Right atrium auricular region (tissue), 2 donors: Measurements from ENCODE around the gene SYK. TPM values are rescaled to one million over a fixed set of nuclear protein-coding genes. Genes with fewer than 3 reads are reported as not detected.
A peak's percentile ranks its signal among the peaks of the same experiment; 100 is the strongest.

Source experiments
- DNase-seq: peaks from one replicate; pipeline ENCODE4 v3.0.0-alpha.2; 2019; ENCODE audit warnings: low spot score
- H3K27ac ChIP-seq, 2 donors: fragments of 200-600 bp; sonication (generic); 1 replicate in 1 of 2; 2 replicates in 1 of 2; pipeline ENCODE4 v1.5.1; 2016 to 2019
- H3K27me3 ChIP-seq, 2 donors: fragments of 200-600 bp; sonication (generic); one replicate each; pipeline versions ENCODE4 v1.5.1 to v1.6.0; 2017 to 2019
- H3K36me3 ChIP-seq: fragments of 200-600 bp; sonication (generic); one replicate; pipeline ENCODE4 v1.5.1; 2016
- H3K4me1 ChIP-seq, 2 donors: fragments of 200-600 bp; sonication (generic); one replicate each; pipeline versions ENCODE4 v1.5.1 to v1.6.0; 2017 to 2019
- H3K4me3 ChIP-seq, 2 donors: fragments of 200-600 bp; sonication (generic); 1 replicate in 1 of 2; 2 replicates in 1 of 2; pipeline ENCODE4 v1.5.1; 2017 to 2019; ENCODE audit warnings: mild to moderate bottlenecking in 1 of 2, moderate library complexity in 1 of 2
- H3K9me3 ChIP-seq, 2 donors: fragments of 200-600 bp; sonication (generic); one replicate each; pipeline ENCODE4 v1.5.1; 2019
- CTCF ChIP-seq, 2 donors: fragments of 200-600 bp; sonication (generic); IDR thresholded peaks; one replicate each; pipeline ENCODE4 v1.5.1; 2019; ENCODE audit warnings: antibody characterized with exemption in 2 of 2
- total RNA-seq, 2 donors: library from RNA; depleted of rRNA; stranded (reverse); fragments of >200 nt; gene quantifications; one replicate each; pipeline ENCODE4 v1.1.0, GENCODE V29; 2016

The SYK gene
- total RNA-seq, 2 donors from 2014 or later = 3.4 to 6.3 TPM

- H3K36me3 ChIP-seq = no peaks in the 10 kb centered on the region
- no peaks in the 10 kb centered on the region for H3K27me3 ChIP-seq
- no peaks in the 10 kb centered on the region for H3K9me3 ChIP-seq
- no peaks in the 10 kb centered on the region for H3K4me1 ChIP-seq
- no peak for DNase-seq
- no peak overlapping the region for H3K4me3 ChIP-seq
- no peak for TF ChIP-seq CTCF (IDR thresholded peaks at IDR 0.05)
- no peak overlapping the region for H3K27ac ChIP-seq
Measured at GRCh38 chr9:90914196-90914595, 112.6 kb downstream of the SYK start.

GRCh38 chr9:90914868-90915483 is 113.4 kb downstream of the SYK start:
- Histone ChIP-seq H3K9me3 (no peaks in the 10 kb centered on the region), H3K4me1 (peaks cover 0 to 6% of the 10 kb centered on the region in 2 donors), H3K27ac (no peak overlapping the region), H3K27me3 (no peaks in the 10 kb centered on the region), H3K4me3 (no peak overlapping the region), H3K36me3 (no peaks in the 10 kb centered on the region)
- peak; percentile 78 for DNase-seq
- TF ChIP-seq CTCF (IDR thresholded peaks at IDR 0.05) = peak; percentile 68 to 88

- no peak overlapping the region for H3K4me3 ChIP-seq
- TF ChIP-seq CTCF (IDR thresholded peaks at IDR 0.05) = no peak
- no peak overlapping the region for H3K27ac ChIP-seq
- H3K27me3 ChIP-seq = no peaks in the 10 kb centered on the region
- peaks cover 0 to 14% of the 10 kb centered on the region in 2 donors for H3K4me1 ChIP-seq
- H3K36me3 ChIP-seq = no peaks in the 10 kb centered on the region
- H3K9me3 ChIP-seq = no peaks in the 10 kb centered on the region
- no peak for DNase-seq
Measured at GRCh38 chr9:90915693-90916092, 114.1 kb downstream of the SYK start.

GRCh38 chr9:90916147-90916734 is 114.6 kb downstream of the SYK start:
- Histone ChIP-seq H3K27ac (no peak overlapping the region), H3K9me3 (no peaks in the 10 kb centered on the region), H3K36me3 (no peaks in the 10 kb centered on the region), H3K27me3 (no peaks in the 10 kb centered on the region), H3K4me3 (no peak overlapping the region), H3K4me1 (peaks cover 0 to 18% of the 10 kb centered on the region in 2 donors)
- DNase-seq = no peak
- no peak for TF ChIP-seq CTCF (IDR thresholded peaks at IDR 0.05)

- TF ChIP-seq CTCF (IDR thresholded peaks at IDR 0.05) = no peak
- peaks cover 0 to 24% of the 10 kb centered on the region in 2 donors for H3K4me1 ChIP-seq
- H3K27ac ChIP-seq = peak overlapping the region; percentile 60 to 62
- no peak overlapping the region for H3K4me3 ChIP-seq
- H3K9me3 ChIP-seq = no peaks in the 10 kb centered on the region
- no peak for DNase-seq
- no peaks in the 10 kb centered on the region for H3K27me3 ChIP-seq
- no peaks in the 10 kb centered on the region for H3K36me3 ChIP-seq
Measured at GRCh38 chr9:90919883-90920282, 118.3 kb downstream of the SYK start.
